Measurements from ENCODE around the gene TFCP2L1.

TFCP2L1 gene

DNA sequence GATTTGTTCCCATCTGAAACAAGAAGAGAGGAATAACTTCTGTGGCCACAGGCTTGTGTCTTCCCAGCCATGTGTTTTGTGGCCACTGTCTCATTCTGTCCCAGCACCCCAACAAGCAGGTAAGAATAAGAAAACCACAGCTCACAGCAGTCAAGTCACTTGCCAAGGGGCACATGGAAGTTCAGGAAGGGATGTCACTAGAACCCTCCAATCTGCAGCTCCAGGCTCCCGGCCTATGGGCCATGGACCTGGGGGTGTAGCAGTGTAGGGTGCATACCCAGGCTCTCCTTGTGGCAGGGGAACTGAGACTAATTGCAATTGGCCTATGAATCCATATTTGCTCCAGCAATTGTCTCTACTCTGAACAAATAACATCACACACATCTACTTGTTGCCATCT is 112.5 kb downstream of the TFCP2L1 start:
- no peaks in the 10 kb centered on the region for H3K36me3 ChIP-seq (ENCODE audit: low read depth)
- no peaks in the 10 kb centered on the region for H3K9me3 ChIP-seq (ENCODE audit: severe bottlenecking)
- H3K27ac ChIP-seq (ENCODE audit: poor library complexity, severe bottlenecking), result peak overlapping the region; percentile 62
- ATAC-seq (ENCODE audit: low read depth), result no peak
- no peaks in the 10 kb centered on the region for H3K27me3 ChIP-seq (ENCODE audit: insufficient read depth, poor library complexity, severe bottlenecking)
- DNase-seq (ENCODE audit: low spot score), result no peak
- H3K4me1 ChIP-seq (ENCODE audit: insufficient read depth, poor library complexity, severe bottlenecking), result peaks cover 20% of the 10 kb centered on the region
- TF ChIP-seq, protein P1, sequence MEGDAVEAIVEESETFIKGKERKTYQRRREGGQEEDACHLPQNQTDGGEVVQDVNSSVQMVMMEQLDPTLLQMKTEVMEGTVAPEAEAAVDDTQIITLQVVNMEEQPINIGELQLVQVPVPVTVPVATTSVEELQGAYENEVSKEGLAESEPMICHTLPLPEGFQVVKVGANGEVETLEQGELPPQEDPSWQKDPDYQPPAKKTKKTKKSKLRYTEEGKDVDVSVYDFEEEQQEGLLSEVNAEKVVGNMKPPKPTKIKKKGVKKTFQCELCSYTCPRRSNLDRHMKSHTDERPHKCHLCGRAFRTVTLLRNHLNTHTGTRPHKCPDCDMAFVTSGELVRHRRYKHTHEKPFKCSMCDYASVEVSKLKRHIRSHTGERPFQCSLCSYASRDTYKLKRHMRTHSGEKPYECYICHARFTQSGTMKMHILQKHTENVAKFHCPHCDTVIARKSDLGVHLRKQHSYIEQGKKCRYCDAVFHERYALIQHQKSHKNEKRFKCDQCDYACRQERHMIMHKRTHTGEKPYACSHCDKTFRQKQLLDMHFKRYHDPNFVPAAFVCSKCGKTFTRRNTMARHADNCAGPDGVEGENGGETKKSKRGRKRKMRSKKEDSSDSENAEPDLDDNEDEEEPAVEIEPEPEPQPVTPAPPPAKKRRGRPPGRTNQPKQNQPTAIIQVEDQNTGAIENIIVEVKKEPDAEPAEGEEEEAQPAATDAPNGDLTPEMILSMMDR (IDR thresholded peaks at IDR 0.05; ENCODE audit: poor library complexity, severe bottlenecking), result no peak
- no peak overlapping the region for H3K4me3 ChIP-seq (ENCODE audit: severe bottlenecking)

DNA sequence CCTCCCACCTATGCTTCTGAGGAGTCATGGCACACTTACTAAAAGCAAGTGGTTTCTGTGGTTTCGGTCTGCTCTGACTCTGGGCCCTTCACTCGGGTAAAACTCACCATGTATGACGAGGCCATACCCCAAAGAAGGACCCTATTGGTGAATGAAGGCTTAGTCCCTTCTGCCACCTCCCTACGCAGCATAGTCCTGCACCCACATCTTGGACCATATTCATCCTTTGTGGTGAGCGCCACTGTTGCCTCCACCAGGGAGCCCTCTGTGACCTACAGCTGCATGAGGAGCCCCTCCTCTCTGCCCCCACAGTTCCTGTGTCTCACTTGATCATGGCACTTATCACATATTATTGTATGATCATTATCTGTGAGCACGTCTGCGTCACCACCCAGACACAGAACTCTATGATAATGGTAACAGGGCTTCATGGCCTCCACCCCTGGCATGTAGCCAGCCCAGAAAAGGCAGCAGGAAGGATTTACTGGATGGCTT is 113.3 kb downstream of the TFCP2L1 start:
- TF ChIP-seq, protein P1 (IDR thresholded peaks at IDR 0.05; ENCODE audit: poor library complexity, severe bottlenecking), result no peak
- peaks cover 20% of the 10 kb centered on the region for H3K4me1 ChIP-seq (ENCODE audit: insufficient read depth, poor library complexity, severe bottlenecking)
- H3K27me3 ChIP-seq (ENCODE audit: insufficient read depth, poor library complexity, severe bottlenecking), result no peaks in the 10 kb centered on the region
- no peak overlapping the region for H3K27ac ChIP-seq (ENCODE audit: poor library complexity, severe bottlenecking)
- no peak for DNase-seq (ENCODE audit: low spot score)
- H3K36me3 ChIP-seq (ENCODE audit: low read depth), result no peaks in the 10 kb centered on the region
- no peak overlapping the region for H3K4me3 ChIP-seq (ENCODE audit: severe bottlenecking)
- H3K9me3 ChIP-seq (ENCODE audit: severe bottlenecking), result no peaks in the 10 kb centered on the region
- ATAC-seq (ENCODE audit: low read depth), result no peak

DNA sequence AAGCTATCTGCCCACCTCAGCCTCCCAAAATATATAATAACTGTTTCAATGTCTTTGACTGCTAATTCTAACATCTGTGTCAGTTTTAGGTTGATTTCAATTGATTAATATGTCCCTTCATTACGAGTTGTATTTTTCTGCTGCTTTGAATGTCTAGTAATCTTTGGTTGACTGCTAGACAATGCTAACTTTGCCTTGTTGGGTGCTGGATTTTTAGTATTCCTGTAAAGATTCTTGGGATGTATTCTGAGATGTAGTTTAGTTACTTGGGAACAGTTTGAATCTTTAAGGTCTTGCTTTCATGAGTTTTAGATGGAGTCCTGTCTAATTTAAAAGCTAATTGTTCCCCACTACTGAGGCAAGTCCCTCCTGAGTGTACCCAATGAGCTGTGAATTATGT is 114.4 kb downstream of the TFCP2L1 start:
- H3K9me3 ChIP-seq (ENCODE audit: severe bottlenecking), result no peaks in the 10 kb centered on the region
- no peaks in the 10 kb centered on the region for H3K36me3 ChIP-seq (ENCODE audit: low read depth)
- peaks cover 20% of the 10 kb centered on the region for H3K4me1 ChIP-seq (ENCODE audit: insufficient read depth, poor library complexity, severe bottlenecking)
- ATAC-seq (ENCODE audit: low read depth) (no peak), DNase-seq (ENCODE audit: low spot score) (no peak)
- H3K27me3 ChIP-seq (ENCODE audit: insufficient read depth, poor library complexity, severe bottlenecking), result no peaks in the 10 kb centered on the region
- TF ChIP-seq, protein P1 (IDR thresholded peaks at IDR 0.05; ENCODE audit: poor library complexity, severe bottlenecking), result no peak
- no peak overlapping the region for H3K4me3 ChIP-seq (ENCODE audit: severe bottlenecking)
- H3K27ac ChIP-seq (ENCODE audit: poor library complexity, severe bottlenecking), result no peak overlapping the region

DNA sequence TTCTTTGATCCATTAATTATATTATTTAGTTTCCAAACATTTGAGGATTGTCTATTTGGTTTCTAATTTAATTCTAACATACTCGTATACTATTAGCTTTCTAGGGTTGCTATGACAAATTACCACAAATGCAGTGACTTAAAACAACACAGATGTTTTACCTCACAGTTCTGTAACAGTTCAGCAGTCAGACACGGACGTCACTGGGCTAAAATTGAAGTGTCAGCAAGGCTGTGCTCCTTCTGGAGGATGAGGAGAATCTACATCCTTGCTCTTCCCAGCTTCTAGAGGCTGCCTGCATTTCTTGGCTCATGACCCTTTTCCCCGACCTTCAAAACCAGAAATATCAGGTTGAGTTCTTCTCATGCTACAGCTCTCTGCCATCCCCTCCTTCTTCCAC is 117.6 kb downstream of the TFCP2L1 start:
- Histone ChIP-seq H3K27me3 (ENCODE audit: insufficient read depth, poor library complexity, severe bottlenecking) (no peaks in the 10 kb centered on the region), H3K4me1 (ENCODE audit: insufficient read depth, poor library complexity, severe bottlenecking) (no peaks in the 10 kb centered on the region), H3K36me3 (ENCODE audit: low read depth) (no peaks in the 10 kb centered on the region), H3K27ac (ENCODE audit: poor library complexity, severe bottlenecking) (no peak overlapping the region), H3K4me3 (ENCODE audit: severe bottlenecking) (no peak overlapping the region), H3K9me3 (ENCODE audit: severe bottlenecking) (peaks cover 4% of the 10 kb centered on the region)
- DNase-seq (ENCODE audit: low spot score) (no peak), ATAC-seq (ENCODE audit: low read depth) (no peak)
- TF ChIP-seq, protein P1 (IDR thresholded peaks at IDR 0.05; ENCODE audit: poor library complexity, severe bottlenecking), result no peak
